ENCODE measurements around the gene UGT1A6.
"Not testable (repeated sequence)": the region's sequence is repeated elsewhere in the genome, so short reads cannot be mapped to it uniquely, and the experiment has no call there.

The UGT1A6 gene

GRCh38 chr2:233700028-233700635, 7.4 kb downstream of the UGT1A6 start:
- H3K4me3 ChIP-seq (ENCODE audit: low read length), result no peak overlapping the region
- H3K9me3 ChIP-seq (ENCODE audit: control insufficient read depth, insufficient read depth, low read length), result no peaks in the 10 kb centered on the region
- no peak for DNase-seq (ENCODE audit: low read depth, low spot score)
- no peak overlapping the region for H3K27ac ChIP-seq (ENCODE audit: low read length)
- no peaks in the 10 kb centered on the region for H3K36me3 ChIP-seq (ENCODE audit: control insufficient read depth, insufficient read depth, low read length)
- peaks cover 1% of the 10 kb centered on the region; the same call in 1 of the 2 replicates for H3K4me1 ChIP-seq (ENCODE audit: control insufficient read depth, insufficient read depth, low read length)
- no peaks in the 10 kb centered on the region for H3K27me3 ChIP-seq (ENCODE audit: control insufficient read depth, insufficient read depth, low read length)
- WGBS (ENCODE audit: insufficient coverage, insufficient read length), result no CpG with 5 or more reads among the region's 1 CpG

- not testable (repeated sequence) for H3K27me3 ChIP-seq (ENCODE audit: control insufficient read depth, insufficient read depth, low read length); H3K9me3 ChIP-seq (ENCODE audit: control insufficient read depth, insufficient read depth, low read length); H3K27ac ChIP-seq (ENCODE audit: low read length); DNase-seq (ENCODE audit: low read depth, low spot score); H3K36me3 ChIP-seq (ENCODE audit: control insufficient read depth, insufficient read depth, low read length); H3K4me1 ChIP-seq (ENCODE audit: control insufficient read depth, insufficient read depth, low read length); H3K4me3 ChIP-seq (ENCODE audit: low read length)
- no CpG with 5 or more reads among the region's 5 CpGs for WGBS (ENCODE audit: insufficient coverage, insufficient read length)
These were observed 8.2 kb downstream of the UGT1A6 start for GRCh38 chr2:233700842-233701241.

GRCh38 chr2:233702238-233702637, 9.5 kb downstream of the UGT1A6 start:
- DNase-seq (ENCODE audit: low read depth, low spot score), result no peak
- peaks cover 1% of the 10 kb centered on the region; the same call in 1 of the 2 replicates for H3K4me1 ChIP-seq (ENCODE audit: control insufficient read depth, insufficient read depth, low read length)
- no peak overlapping the region for H3K4me3 ChIP-seq (ENCODE audit: low read length)
- no peaks in the 10 kb centered on the region for H3K36me3 ChIP-seq (ENCODE audit: control insufficient read depth, insufficient read depth, low read length)
- no peak overlapping the region for H3K27ac ChIP-seq (ENCODE audit: low read length)
- no CpG with 5 or more reads among the region's 3 CpGs for WGBS (ENCODE audit: insufficient coverage, insufficient read length)
- H3K9me3 ChIP-seq (ENCODE audit: control insufficient read depth, insufficient read depth, low read length), result no peaks in the 10 kb centered on the region
- H3K27me3 ChIP-seq (ENCODE audit: control insufficient read depth, insufficient read depth, low read length), result no peaks in the 10 kb centered on the region

- H3K4me1 ChIP-seq (ENCODE audit: control insufficient read depth, insufficient read depth, low read length), result no peaks in the 10 kb centered on the region
- WGBS (ENCODE audit: insufficient coverage, insufficient read length), result no CpG with 5 or more reads among the region's 4 CpGs
- H3K9me3 ChIP-seq (ENCODE audit: control insufficient read depth, insufficient read depth, low read length), result no peaks in the 10 kb centered on the region
- no peaks in the 10 kb centered on the region for H3K27me3 ChIP-seq (ENCODE audit: control insufficient read depth, insufficient read depth, low read length)
- DNase-seq (ENCODE audit: low read depth, low spot score), result no peak
- H3K27ac ChIP-seq (ENCODE audit: low read length), result no peak overlapping the region
- no peaks in the 10 kb centered on the region for H3K36me3 ChIP-seq (ENCODE audit: control insufficient read depth, insufficient read depth, low read length)
- no peak overlapping the region for H3K4me3 ChIP-seq (ENCODE audit: low read length)
These were observed 13.3 kb downstream of the UGT1A6 start for GRCh38 chr2:233705911-233706506.

GRCh38 chr2:233706720-233707119, 14.0 kb downstream of the UGT1A6 start:
- no peaks in the 10 kb centered on the region for H3K9me3 ChIP-seq (ENCODE audit: control insufficient read depth, insufficient read depth, low read length)
- H3K4me1 ChIP-seq (ENCODE audit: control insufficient read depth, insufficient read depth, low read length), result no peaks in the 10 kb centered on the region
- WGBS (ENCODE audit: insufficient coverage, insufficient read length), result no CpG with 5 or more reads among the region's 1 CpG
- no peak for DNase-seq (ENCODE audit: low read depth, low spot score)
- H3K27ac ChIP-seq (ENCODE audit: low read length), result no peak overlapping the region
- no peaks in the 10 kb centered on the region for H3K27me3 ChIP-seq (ENCODE audit: control insufficient read depth, insufficient read depth, low read length)
- no peak overlapping the region for H3K4me3 ChIP-seq (ENCODE audit: low read length)
- H3K36me3 ChIP-seq (ENCODE audit: control insufficient read depth, insufficient read depth, low read length), result no peaks in the 10 kb centered on the region

- no CpG with 5 or more reads among the region's 10 CpGs for WGBS (ENCODE audit: insufficient coverage, insufficient read length)
- no peak for DNase-seq (ENCODE audit: low read depth, low spot score)
- no peak overlapping the region for H3K4me3 ChIP-seq (ENCODE audit: low read length)
- H3K9me3 ChIP-seq (ENCODE audit: control insufficient read depth, insufficient read depth, low read length), result no peaks in the 10 kb centered on the region
- H3K27me3 ChIP-seq (ENCODE audit: control insufficient read depth, insufficient read depth, low read length), result no peaks in the 10 kb centered on the region
- H3K36me3 ChIP-seq (ENCODE audit: control insufficient read depth, insufficient read depth, low read length), result no peaks in the 10 kb centered on the region
- H3K4me1 ChIP-seq (ENCODE audit: control insufficient read depth, insufficient read depth, low read length), result no peaks in the 10 kb centered on the region
- H3K27ac ChIP-seq (ENCODE audit: low read length), result no peak overlapping the region
These were observed 15.4 kb downstream of the UGT1A6 start for GRCh38 chr2:233707940-233708644.

- H3K36me3 ChIP-seq (ENCODE audit: control insufficient read depth, insufficient read depth, low read length), result no peaks in the 10 kb centered on the region
- no peak overlapping the region for H3K27ac ChIP-seq (ENCODE audit: low read length)
- WGBS (ENCODE audit: insufficient coverage, insufficient read length), result no CpG with 5 or more reads among the region's 5 CpGs
- H3K4me3 ChIP-seq (ENCODE audit: low read length), result no peak overlapping the region
- no peak for DNase-seq (ENCODE audit: low read depth, low spot score)
- H3K4me1 ChIP-seq (ENCODE audit: control insufficient read depth, insufficient read depth, low read length), result no peaks in the 10 kb centered on the region
- H3K9me3 ChIP-seq (ENCODE audit: control insufficient read depth, insufficient read depth, low read length), result no peaks in the 10 kb centered on the region
- no peaks in the 10 kb centered on the region for H3K27me3 ChIP-seq (ENCODE audit: control insufficient read depth, insufficient read depth, low read length)
These were observed 16.3 kb downstream of the UGT1A6 start for GRCh38 chr2:233708942-233709341.

- H3K4me1 ChIP-seq (ENCODE audit: control insufficient read depth, insufficient read depth, low read length), result no peaks in the 10 kb centered on the region
- no peaks in the 10 kb centered on the region for H3K9me3 ChIP-seq (ENCODE audit: control insufficient read depth, insufficient read depth, low read length)
- H3K36me3 ChIP-seq (ENCODE audit: control insufficient read depth, insufficient read depth, low read length), result no peaks in the 10 kb centered on the region
- peak; percentile 43 for DNase-seq (ENCODE audit: low read depth, low spot score)
- H3K27me3 ChIP-seq (ENCODE audit: control insufficient read depth, insufficient read depth, low read length), result no peaks in the 10 kb centered on the region
- no CpG with 5 or more reads among the region's 11 CpGs for WGBS (ENCODE audit: insufficient coverage, insufficient read length)
- no peak overlapping the region for H3K27ac ChIP-seq (ENCODE audit: low read length)
- no peak overlapping the region for H3K4me3 ChIP-seq (ENCODE audit: low read length)
These were observed 18.8 kb downstream of the UGT1A6 start for GRCh38 chr2:233711312-233712008.

- Histone ChIP-seq H3K27ac (ENCODE audit: low read length) (no peak within 1 kb of the TSS), H3K9me3 (ENCODE audit: control insufficient read depth, insufficient read depth, low read length) (no peaks in the 10 kb centered on the region), H3K36me3 (ENCODE audit: control insufficient read depth, insufficient read depth, low read length) (no peaks in the 10 kb centered on the region), H3K4me1 (ENCODE audit: control insufficient read depth, insufficient read depth, low read length) (no peaks in the 10 kb centered on the region), H3K4me3 (ENCODE audit: low read length) (no peak within 1 kb of the TSS), H3K27me3 (ENCODE audit: control insufficient read depth, insufficient read depth, low read length) (no peaks in the 10 kb centered on the region)
- no CpG with 5 or more reads among the region's 14 CpGs for whole genome bisulfite sequencing (ENCODE audit: insufficient coverage, insufficient read length)
- no peak for DNase-seq (ENCODE audit: low read depth, low spot score)
These were observed 20.0 kb downstream of the UGT1A6 start, which contains the start of gene UGT1A5 for GRCh38 chr2:233712611-233713261. UGT1A5 (plus strand) TSS chr2:233712907; CDS start chr2:233712992, 85 bp downstream.

- H3K4me3 ChIP-seq (ENCODE audit: low read length), result no peak overlapping the region
- WGBS (ENCODE audit: insufficient coverage, insufficient read length), result no CpG with 5 or more reads among the region's 7 CpGs
- no peaks in the 10 kb centered on the region for H3K4me1 ChIP-seq (ENCODE audit: control insufficient read depth, insufficient read depth, low read length)
- no peak overlapping the region for H3K27ac ChIP-seq (ENCODE audit: low read length)
- no peaks in the 10 kb centered on the region for H3K36me3 ChIP-seq (ENCODE audit: control insufficient read depth, insufficient read depth, low read length)
- DNase-seq (ENCODE audit: low read depth, low spot score), result no peak
- no peaks in the 10 kb centered on the region for H3K27me3 ChIP-seq (ENCODE audit: control insufficient read depth, insufficient read depth, low read length)
- no peaks in the 10 kb centered on the region for H3K9me3 ChIP-seq (ENCODE audit: control insufficient read depth, insufficient read depth, low read length)
These were observed 20.5 kb downstream of the UGT1A6 start for GRCh38 chr2:233713262-233713615.
